Activated T-helper 2 cell treated with anti-CD3 and anti-CD28 coated beads, Interferon-gamma antibody, Interleukin-2, Interleukin-4, amounts not matched to agents 10 μg/mL and 5 μg/mL and 100 μg/mL, durations not matched to agents 14 hours and 24 hours and 36 hours (primary cell): ENCODE data around the gene TCF15. TPM values are rescaled to one million over a fixed set of nuclear protein-coding genes. Genes with fewer than 3 reads are reported as not detected.
"Not testable (repeated sequence)": the region's sequence is repeated elsewhere in the genome, so short reads cannot be mapped to it uniquely, and the experiment has no call there.

ENCODE experiments used
- DNase-seq: peaks from one replicate; pipeline ENCODE4 v3.0.0; 2021; ENCODE audit warnings: low spot score
- H3K27ac Mint-ChIP-seq: one replicate; pipeline ENCODE4 v1.8.0; 2021; ENCODE audit warnings: mixed read lengths
- H3K27me3 Mint-ChIP-seq: one replicate; pipeline ENCODE4 v1.8.0; 2021; ENCODE audit warnings: low read depth, mixed read lengths
- H3K36me3 Mint-ChIP-seq: one replicate; pipeline ENCODE4 v1.8.0; 2021; ENCODE audit warnings: low read depth, mixed read lengths
- H3K4me1 Mint-ChIP-seq: one replicate; pipeline ENCODE4 v1.8.0; 2021; ENCODE audit warnings: low read depth, mixed read lengths
- H3K4me3 Mint-ChIP-seq: one replicate; pipeline ENCODE4 v1.8.0; 2021; ENCODE audit warnings: low read depth, mild to moderate bottlenecking, moderate library complexity, mixed read lengths
- H3K9me3 Mint-ChIP-seq: one replicate; pipeline ENCODE4 v1.8.0; 2021; ENCODE audit warnings: mixed read lengths
- intact Hi-C: fragments of 100-400 bp; cut with micrococcal nuclease; formaldehyde crosslinking; loops from one replicate; pipeline ENCODE4 v1.15.1; 2023
- total RNA-seq: library from RNA; stranded (reverse); gene quantifications from 2 replicates; pipeline ENCODE4 v1.2.3, GENCODE V29; 2022

Gene TCF15
- total RNA-seq, 1 donor from 2014 or later = not detected

DNA sequence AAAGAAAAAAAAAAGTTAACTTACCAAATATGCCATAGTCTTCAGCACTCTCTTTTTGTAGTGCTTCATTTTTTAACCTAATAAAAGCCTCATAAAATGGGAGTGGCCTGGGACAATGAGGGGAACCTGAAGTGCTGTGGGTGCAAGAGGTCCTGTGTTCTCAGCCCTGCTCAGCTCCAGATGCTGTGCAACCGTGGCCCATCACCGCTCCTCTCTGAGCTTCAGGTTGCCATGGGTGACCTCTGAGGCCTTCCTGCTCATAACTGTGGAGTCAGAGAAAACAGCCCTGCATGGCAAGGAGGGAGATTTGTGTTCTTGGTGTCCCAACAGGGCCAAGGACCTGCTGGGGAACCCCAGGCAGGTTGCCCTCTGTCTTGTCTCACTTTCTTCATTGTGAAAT, 10.0 kb downstream of the TCF15 start:
- intact Hi-C loops = no loop called here
- no peak overlapping the region for H3K27ac Mint-ChIP-seq
- no peaks in the 10 kb centered on the region for H3K9me3 Mint-ChIP-seq
- DNase-seq = no peak
- H3K36me3 Mint-ChIP-seq = no peaks in the 10 kb centered on the region
- peaks cover 2% of the 10 kb centered on the region for H3K27me3 Mint-ChIP-seq
- H3K4me3 Mint-ChIP-seq = no peak overlapping the region
- no peaks in the 10 kb centered on the region for H3K4me1 Mint-ChIP-seq

DNA sequence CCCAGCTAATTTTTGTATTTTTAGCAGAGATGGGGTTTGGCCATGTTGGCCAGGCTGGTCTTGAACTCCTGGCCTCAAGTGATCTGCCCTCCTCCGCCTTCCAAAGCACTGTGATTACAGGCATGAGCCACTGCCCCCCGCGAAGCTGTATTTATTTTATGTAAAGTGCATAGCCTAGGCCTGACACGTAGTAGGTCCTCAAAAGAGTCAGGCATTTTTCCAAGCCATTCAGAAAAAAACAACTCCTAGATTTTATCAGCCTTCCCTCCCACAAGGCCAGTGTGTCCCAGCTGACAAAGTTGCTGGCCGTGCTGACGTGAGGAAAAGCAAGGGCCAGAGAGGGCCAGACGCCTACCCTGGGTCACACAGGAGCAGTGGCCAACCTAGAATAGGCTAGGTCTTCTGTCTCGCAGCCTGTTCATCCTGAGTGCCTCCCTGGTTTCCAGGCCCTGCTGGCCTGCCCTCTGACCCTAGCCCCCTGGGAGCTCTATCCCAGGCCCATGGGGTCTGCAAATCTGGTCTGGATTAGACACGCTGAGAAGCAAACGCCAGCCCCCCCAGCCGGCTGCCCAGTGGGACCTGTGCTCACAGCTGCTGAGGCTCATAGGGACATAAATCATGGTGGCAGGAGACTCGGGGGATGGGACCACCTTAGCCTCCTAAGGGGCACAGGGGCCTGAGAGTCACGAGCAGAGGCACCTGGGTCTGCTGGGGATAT, 11.8 kb downstream of the TCF15 start:
- DNase-seq = no peak
- Mint-ChIP-seq H3K9me3 (no peaks in the 10 kb centered on the region), H3K27me3 (no peaks in the 10 kb centered on the region), H3K27ac (no peak overlapping the region), H3K4me1 (no peaks in the 10 kb centered on the region), H3K4me3 (no peak overlapping the region), H3K36me3 (no peaks in the 10 kb centered on the region)
- intact Hi-C loops = no loop called here

DNA sequence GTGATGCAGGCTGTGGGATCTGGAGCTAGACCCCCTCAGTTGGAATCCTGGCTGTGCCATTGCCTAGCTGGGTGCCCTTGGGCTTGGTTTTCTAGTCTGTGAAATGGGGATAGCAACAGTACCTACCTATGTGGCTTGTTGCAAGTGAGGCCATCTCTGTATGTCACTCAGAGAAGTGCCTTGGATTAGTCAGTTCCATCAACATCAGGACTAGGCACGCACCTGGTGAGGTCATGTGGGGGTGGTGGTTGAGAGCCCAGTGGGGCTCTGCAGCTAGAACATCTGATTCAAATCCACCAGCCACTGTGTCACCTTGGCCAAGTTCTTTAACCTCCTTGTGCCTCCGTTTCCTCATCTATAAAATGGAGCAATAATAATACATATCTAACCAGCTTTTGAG, 12.5 kb downstream of the TCF15 start:
- no peak overlapping the region for H3K27ac Mint-ChIP-seq
- H3K4me1 Mint-ChIP-seq = no peaks in the 10 kb centered on the region
- intact Hi-C loops = no loop called here
- no peaks in the 10 kb centered on the region for H3K27me3 Mint-ChIP-seq
- no peak for DNase-seq
- no peak overlapping the region for H3K4me3 Mint-ChIP-seq
- no peaks in the 10 kb centered on the region for H3K36me3 Mint-ChIP-seq
- H3K9me3 Mint-ChIP-seq = no peaks in the 10 kb centered on the region

DNA sequence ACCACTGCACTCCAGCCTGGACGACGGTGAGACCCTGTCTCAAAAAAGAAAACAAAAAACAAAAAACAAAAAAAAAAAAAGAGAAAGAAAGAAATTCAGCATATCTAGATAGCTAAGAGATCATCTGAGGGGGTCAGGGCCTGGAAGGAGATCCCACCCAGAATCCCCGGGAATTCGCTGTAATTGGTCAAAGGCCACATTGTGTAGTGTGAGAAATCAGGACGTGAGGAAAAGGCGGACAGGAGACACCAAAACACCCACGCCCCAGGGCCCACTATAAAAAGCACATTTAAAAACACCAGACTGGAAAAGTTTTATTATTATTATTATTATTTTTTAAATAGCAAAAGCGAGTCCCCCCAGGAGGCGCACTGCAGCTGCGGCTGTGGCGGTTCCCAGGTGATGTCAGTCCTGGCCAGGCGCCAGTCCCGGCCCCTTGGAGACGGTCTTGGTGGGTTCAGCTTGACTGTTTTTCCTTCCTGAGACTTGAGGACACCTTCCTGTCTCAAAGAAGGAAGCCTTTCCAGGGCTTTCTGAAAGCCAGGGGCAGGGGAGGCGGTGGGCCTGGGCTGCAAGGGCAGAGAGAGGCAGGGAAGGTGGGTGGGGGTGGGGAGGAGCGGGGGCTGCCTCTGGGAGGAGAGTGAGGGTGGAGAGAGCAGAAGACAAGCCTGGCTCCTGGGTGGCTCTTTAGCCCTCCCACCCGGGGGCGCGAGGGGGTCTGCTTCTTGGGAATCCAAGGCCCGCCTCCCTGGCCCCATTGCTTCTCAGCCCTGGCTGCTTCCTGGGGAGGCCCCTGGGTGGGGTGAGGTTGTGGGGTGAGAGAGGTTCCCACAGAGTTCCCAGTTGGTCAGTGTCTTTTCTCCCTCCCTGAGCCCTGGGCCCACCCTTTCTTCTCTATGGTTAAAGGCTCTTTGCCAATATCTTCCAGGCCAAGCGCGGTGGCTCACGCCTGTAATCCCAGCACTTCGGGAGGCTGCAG, 14.5 kb downstream of the TCF15 start:
- H3K9me3 Mint-ChIP-seq = no peaks in the 10 kb centered on the region
- intact Hi-C loops = no loop called here
- no peak for DNase-seq
- H3K36me3 Mint-ChIP-seq = no peaks in the 10 kb centered on the region
- H3K27ac Mint-ChIP-seq = no peak overlapping the region
- no peak overlapping the region for H3K4me3 Mint-ChIP-seq
- no peaks in the 10 kb centered on the region for H3K4me1 Mint-ChIP-seq
- no peaks in the 10 kb centered on the region for H3K27me3 Mint-ChIP-seq

DNA sequence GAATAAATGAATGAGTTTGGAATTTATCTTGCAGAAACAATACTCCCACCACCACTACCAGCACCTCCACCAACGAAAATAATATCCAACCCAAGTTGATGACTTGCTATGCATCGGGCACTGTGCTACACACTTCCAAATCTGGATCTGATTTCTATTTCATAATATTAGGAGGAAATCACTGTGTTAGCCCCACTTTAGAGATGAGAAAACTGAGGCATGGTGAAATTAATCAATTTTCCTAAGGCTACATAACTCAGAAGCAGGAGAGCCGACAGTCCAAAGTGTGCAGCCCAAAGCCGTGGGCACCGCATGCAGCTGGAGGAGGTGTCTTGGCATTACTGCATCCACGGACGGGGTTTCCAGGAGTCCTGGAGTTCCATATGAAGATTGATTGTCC, 17.6 kb downstream of the TCF15 start:
- no peaks in the 10 kb centered on the region for H3K4me1 Mint-ChIP-seq
- no peaks in the 10 kb centered on the region for H3K36me3 Mint-ChIP-seq
- H3K27ac Mint-ChIP-seq = no peak overlapping the region
- no peak for DNase-seq
- H3K27me3 Mint-ChIP-seq = peaks cover 7% of the 10 kb centered on the region
- intact Hi-C loops = no loop called here
- H3K9me3 Mint-ChIP-seq = no peaks in the 10 kb centered on the region
- H3K4me3 Mint-ChIP-seq = no peak overlapping the region

DNA sequence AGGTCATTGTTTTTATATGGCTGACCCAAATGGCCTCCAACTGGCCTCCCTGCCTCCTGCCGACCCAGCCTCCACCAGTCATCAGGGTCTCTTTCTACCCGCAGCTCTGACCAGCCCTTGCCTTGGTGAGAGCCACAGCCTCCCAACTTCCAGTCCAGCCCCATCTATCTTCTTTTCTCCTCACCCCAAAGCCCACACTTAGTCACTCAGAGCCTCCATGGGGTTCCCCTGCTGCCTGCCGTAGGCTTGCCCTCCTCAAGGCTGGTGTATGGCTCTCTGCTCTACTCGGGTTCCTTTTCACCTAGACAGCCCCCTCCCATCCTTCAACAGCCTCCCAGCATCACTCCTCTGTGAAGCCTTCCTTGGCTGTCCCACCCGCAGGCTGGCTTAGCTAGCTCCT, 18.2 kb downstream of the TCF15 start:
- H3K36me3 Mint-ChIP-seq = no peaks in the 10 kb centered on the region
- H3K9me3 Mint-ChIP-seq = no peaks in the 10 kb centered on the region
- no peaks in the 10 kb centered on the region for H3K4me1 Mint-ChIP-seq
- peaks cover 7% of the 10 kb centered on the region for H3K27me3 Mint-ChIP-seq
- no peak overlapping the region for H3K27ac Mint-ChIP-seq
- H3K4me3 Mint-ChIP-seq = no peak overlapping the region
- intact Hi-C loops = no loop called here
- DNase-seq = no peak

DNA sequence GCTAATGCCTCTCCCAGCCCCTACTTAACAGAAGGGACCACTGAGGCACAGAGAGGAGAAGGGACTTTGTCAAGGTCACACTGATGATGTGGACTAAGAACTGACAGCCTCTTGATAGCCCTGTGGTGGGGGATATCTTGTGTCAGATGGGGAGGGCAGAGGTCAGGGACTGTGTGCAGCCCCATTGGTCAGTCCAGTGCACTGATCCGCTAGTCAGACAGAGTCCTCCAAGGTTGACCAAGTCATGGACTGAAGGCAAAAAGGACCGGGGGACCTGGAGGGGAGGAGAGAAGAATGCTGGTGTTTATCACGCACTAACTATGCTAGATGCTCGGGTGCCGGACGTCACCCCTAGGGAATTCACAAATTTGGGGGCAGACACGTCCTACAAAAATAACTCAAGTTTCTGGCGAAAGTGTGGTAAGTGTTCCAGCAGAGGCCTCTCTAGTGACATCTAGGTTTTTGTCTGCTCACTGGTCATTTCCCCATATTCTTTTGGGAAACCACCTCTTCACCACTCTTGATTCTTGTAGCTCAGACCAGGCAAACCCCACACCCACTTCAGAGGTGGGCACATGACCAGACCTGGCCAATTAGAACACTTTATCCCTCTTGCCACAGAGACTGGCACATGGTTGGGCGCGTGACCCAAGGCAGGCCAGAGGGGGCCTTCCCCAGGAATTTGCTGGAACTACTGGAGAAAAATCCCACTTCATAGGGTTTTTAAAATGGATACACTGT, 21.0 kb downstream of the TCF15 start:
- no peaks in the 10 kb centered on the region for H3K36me3 Mint-ChIP-seq
- H3K4me3 Mint-ChIP-seq = no peak overlapping the region
- H3K27ac Mint-ChIP-seq = no peak overlapping the region
- peaks cover 13% of the 10 kb centered on the region for H3K27me3 Mint-ChIP-seq
- no peaks in the 10 kb centered on the region for H3K9me3 Mint-ChIP-seq
- H3K4me1 Mint-ChIP-seq = no peaks in the 10 kb centered on the region
- intact Hi-C loops = no loop called here
- no peak for DNase-seq

DNA sequence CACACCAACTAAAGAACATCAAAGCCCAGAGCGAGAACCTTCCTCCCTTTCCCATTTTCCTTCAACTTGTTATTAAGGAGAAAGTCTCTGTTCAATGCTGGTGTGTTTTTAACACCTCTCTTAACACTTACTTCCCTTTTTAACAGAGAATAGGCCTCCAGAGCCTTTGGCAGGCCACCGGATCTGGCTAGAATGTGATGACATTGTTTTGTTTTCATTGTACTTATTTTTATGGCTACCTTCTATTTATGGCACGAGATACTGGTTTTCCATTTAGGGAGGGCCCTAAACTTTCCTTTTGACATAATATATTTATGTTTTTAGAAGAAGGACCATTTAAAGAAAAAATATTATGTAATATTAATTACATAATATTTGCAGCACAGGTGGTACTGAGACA, 21.6 kb downstream of the TCF15 start:
- Mint-ChIP-seq H3K9me3 (no peaks in the 10 kb centered on the region), H3K27ac (no peak overlapping the region), H3K4me1 (no peaks in the 10 kb centered on the region), H3K4me3 (no peak overlapping the region), H3K36me3 (no peaks in the 10 kb centered on the region), H3K27me3 (peaks cover 13% of the 10 kb centered on the region)
- intact Hi-C loops = no loop called here
- no peak for DNase-seq

DNA sequence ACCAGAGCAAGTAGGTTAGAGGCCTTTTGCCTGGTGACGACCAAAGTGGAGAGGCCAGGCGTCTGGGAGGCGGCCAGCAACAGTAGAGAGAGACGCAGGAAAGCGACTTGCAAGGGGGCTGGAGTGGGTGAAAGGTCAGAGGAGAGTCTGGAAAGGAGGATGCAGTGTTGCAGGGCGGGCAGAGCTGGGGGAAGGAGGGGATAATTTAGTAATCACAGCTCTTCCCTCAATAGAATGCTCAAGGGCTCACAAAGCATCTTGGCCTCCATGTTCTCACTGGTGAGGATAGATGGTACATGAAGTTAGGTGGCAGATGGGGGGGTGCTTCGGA, 25.2 kb downstream of the TCF15 start:
- Mint-ChIP-seq H3K27me3 (peaks cover 10% of the 10 kb centered on the region), H3K4me3 (no peak overlapping the region), H3K27ac (no peak overlapping the region), H3K4me1 (no peaks in the 10 kb centered on the region), H3K9me3 (no peaks in the 10 kb centered on the region), H3K36me3 (no peaks in the 10 kb centered on the region)
- intact Hi-C loops = no loop called here
- no peak for DNase-seq

DNA sequence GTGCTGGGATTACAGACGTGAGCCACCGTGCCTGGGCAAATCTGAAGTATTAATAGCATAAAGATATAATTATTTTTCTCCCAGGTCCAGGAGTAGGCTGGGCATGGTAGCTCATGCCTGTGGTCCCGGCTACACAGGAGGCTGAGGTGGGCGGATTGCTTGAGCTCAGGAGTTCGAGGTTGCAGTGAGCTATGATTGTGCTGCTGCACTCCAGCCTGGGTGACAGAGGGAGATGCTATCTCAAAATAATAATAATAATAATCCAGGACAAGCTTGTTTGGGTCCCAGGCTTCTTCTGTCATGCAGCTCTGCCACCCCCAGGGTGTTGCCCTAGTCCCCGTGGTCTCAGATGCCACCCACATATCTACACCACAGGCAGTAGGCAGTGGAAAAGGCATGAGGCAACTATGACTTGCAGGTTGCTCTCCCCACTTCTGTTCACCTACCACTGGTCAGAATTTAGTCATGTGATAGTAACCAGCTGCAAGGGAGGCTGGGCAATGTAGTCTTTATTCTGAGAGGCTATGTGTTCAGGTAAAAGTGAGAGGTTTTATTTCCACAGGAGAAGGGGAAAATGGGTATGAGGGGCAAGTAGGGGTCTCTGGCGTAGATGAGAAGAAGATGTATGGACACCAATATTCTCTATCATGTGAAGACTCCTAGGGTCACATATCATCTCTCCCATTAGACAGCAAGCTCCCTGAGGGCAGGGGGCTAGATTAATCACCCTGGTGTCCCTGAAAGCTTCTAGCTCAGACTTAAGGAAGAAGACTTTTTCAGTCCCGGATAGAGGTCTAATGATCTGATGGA, 25.7 kb downstream of the TCF15 start:
- H3K9me3 Mint-ChIP-seq = no peaks in the 10 kb centered on the region

DNA sequence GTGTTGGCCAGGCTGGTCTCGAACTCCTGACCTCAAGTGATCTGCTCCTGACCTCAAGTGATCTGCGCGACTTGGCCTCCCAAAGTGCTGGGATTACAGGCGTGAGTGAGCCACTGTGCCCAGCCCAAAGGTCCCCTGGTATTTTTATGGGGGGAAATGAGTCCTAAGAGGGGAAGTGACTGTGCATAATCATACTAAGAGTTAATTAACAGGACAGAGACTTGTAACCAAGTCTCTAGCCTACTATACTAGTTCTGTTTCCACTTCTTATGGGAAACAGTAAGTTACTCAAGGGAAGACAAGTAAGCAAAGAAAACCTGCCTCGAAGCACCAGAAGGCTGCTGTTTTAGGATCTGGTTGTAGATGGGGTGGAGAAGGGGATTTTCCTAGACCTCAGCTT, 27.9 kb downstream of the TCF15 start:
- Mint-ChIP-seq H3K4me1 (no peaks in the 10 kb centered on the region), H3K36me3 (no peaks in the 10 kb centered on the region), H3K27me3 (peaks cover 7% of the 10 kb centered on the region), H3K27ac (no peak overlapping the region), H3K4me3 (no peak overlapping the region), H3K9me3 (no peaks in the 10 kb centered on the region)
- no peak for DNase-seq
- intact Hi-C loops = no loop called here

More for the DNA sequence above, 25.7 kb downstream of the TCF15 start:
- intact Hi-C loops = no loop called here
- Mint-ChIP-seq H3K27me3 (peaks cover 10% of the 10 kb centered on the region), H3K4me1 (no peaks in the 10 kb centered on the region), H3K36me3 (no peaks in the 10 kb centered on the region), H3K27ac (no peak overlapping the region), H3K4me3 (no peak overlapping the region)
- DNase-seq = no peak

DNA sequence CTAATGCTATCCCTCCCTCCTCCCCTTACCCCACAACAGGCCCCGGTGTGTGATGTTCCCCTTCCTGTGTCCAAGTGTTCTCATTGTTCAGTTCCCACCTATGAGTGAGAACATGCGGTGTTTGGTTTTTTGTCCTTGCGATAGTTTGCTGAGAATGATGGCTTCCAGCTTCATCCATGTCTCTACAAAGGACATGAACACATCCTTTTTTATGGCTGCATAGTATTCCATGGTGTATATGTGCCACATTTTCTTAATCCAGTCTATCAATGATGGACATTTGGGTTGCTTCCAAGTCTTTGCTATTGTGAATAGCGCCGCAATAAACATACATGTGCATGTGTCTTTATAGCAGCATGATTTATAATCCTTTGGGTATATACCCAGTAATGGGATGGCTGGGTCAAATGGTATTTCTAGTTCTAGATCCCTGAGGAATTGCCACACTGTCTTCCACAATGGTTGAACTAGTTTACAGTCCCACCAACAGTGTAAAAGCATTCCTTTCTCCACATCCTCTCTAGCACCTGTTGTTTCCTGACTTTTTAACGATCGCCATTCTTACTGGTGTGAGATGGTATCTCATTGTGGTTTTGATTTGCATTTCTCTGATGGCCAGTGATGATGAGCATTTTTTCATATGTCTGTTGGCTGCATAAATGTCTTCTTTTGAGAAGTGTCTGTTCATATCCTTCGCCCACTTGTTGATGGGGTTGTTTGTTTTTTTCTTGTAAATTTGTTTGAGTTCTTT, 31.0 kb downstream of the TCF15 start:
- H3K9me3 Mint-ChIP-seq, H3K36me3 Mint-ChIP-seq, DNase-seq, H3K27me3 Mint-ChIP-seq, intact Hi-C loops, H3K4me1 Mint-ChIP-seq, H3K27ac Mint-ChIP-seq, H3K4me3 Mint-ChIP-seq: not testable (repeated sequence)
